Lung (tissue), 12 donors: ENCODE results near the gene PTPRN2. TPM values are rescaled to one million over a fixed set of nuclear protein-coding genes. Genes with fewer than 3 reads are reported as not detected.

ENCODE experiments used
- ATAC-seq: fragments of 200-7000 bp; cut with Tn5 transposase; one replicate; pipeline ENCODE4 v1.9.1; 2020; ENCODE audit warnings: moderate number of reproducible peaks; ENCODE audit not compliant: insufficient read depth, low FRiP score
- DNase-seq, 3 donors: peaks; one replicate each; pipeline ENCODE4 v3.0.0-alpha.2; 2013 to 2017
- H3K27ac ChIP-seq, 2 donors: one replicate each; pipeline ENCODE4 v1.5.1; 2013; ENCODE audit warnings: mild to moderate bottlenecking in 2 of 2, moderate library complexity in 2 of 2, control low read depth in 1 of 2, inconsistent platforms in 1 of 2, low read depth in 1 of 2, low read length in 1 of 2
- H3K27me3 ChIP-seq, 3 donors: one replicate each; pipeline ENCODE4 v1.5.1; 2013; ENCODE audit warnings: low read length in 2 of 3; ENCODE audit not compliant: control insufficient read depth in 3 of 3, insufficient read depth in 3 of 3
- H3K36me3 ChIP-seq, 4 donors: one replicate each; pipeline ENCODE4 v1.5.1; 2013; ENCODE audit warnings: low read length in 4 of 4, mild to moderate bottlenecking in 1 of 4, moderate library complexity in 1 of 4; ENCODE audit not compliant: control insufficient read depth in 4 of 4, insufficient read depth in 4 of 4
- H3K4me1 ChIP-seq, 5 donors: one replicate each; pipeline ENCODE4 v1.5.1; 2013; ENCODE audit warnings: low read length in 5 of 5, mild to moderate bottlenecking in 2 of 5, moderate library complexity in 1 of 5; ENCODE audit not compliant: control insufficient read depth in 5 of 5, insufficient read depth in 5 of 5
- H3K4me3 ChIP-seq: one replicate; pipeline ENCODE4 v1.5.1; 2013; ENCODE audit warnings: mild to moderate bottlenecking, control low read depth, moderate library complexity
- H3K9ac ChIP-seq, 2 donors: one replicate each; pipeline ENCODE4 v1.5.1; 2013; ENCODE audit warnings: low read length in 2 of 2, control low read depth in 1 of 2; ENCODE audit not compliant: insufficient read depth in 1 of 2
- H3K9me3 ChIP-seq, 4 donors: one replicate each; pipeline ENCODE4 v1.5.1; 2013; ENCODE audit warnings: low read length in 3 of 4, mild to moderate bottlenecking in 1 of 4, moderate library complexity in 1 of 4; ENCODE audit not compliant: control insufficient read depth in 4 of 4, insufficient read depth in 3 of 4
- WGBS, 2 donors: extraction: QIAGEN DNeasy Blood & Tissue Kit; methylation state at CpG; one replicate each; pipeline ENCODE4 v1.1.7; 2013; 5-methylcytosine and 5-hydroxymethylcytosine counted together
- polyA plus RNA-seq, 2 donors: library from polyadenylated mRNA; stranded (reverse); fragments of 200-250 nt; gene quantifications; one replicate each; pipeline ENCODE4 v1.2.1, GENCODE V29; 2013
- total RNA-seq, 2 donors: library from RNA; depleted of rRNA in 1 of 2; stranded (reverse); fragments of >200 nt in 1 of 2; gene quantifications; one replicate each; pipeline ENCODE4 v1.2.1, GENCODE V29; 2014 to 2021
- TF ChIP-seq, protein P1 (sequence below): IDR thresholded peaks from 2 replicates; pipeline ENCODE4 v1.5.1; 2012; ENCODE audit warnings: mild to moderate bottlenecking; ENCODE audit errors: control extremely low read depth, extremely low read depth
- donor health status: control.
- donor health status: control.
- donor health status: Bipolar disorder and iron deficiency.
- donor health status: healthy.
- donor health status: DM: yes; HTN: yes; CAD: no.

Gene PTPRN2
- total and polyA plus RNA-seq, 4 donors = 2.1 to 7.4 (median 4.4) TPM

DNA sequence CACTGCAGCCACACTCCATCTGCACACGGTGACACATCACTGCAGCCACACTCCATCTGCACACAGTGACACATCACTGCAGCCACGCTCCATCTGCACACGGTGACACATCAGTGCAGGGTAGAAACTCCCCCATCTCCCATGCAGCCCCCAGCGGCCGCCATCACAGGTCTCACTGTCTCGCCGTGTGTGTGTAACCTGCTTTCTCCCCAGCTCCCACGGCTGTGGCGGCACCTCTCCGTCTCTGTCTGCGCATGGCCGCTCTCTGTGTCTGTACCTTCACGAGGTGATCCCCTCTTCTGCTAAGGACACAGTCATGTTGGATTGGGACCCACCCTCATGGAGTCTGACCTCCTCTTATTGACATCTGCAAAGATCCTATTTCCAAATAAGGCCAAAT is 527.4 kb downstream of the PTPRN2 start:
- Histone ChIP-seq H3K4me3 (no peak overlapping the region), H3K36me3 (no peaks in the 10 kb centered on the region), H3K4me1 (no peaks in the 10 kb centered on the region), H3K27ac (no peak overlapping the region), H3K27me3 (no peaks in the 10 kb centered on the region), H3K9me3 (peaks cover 0 to 14% (median 1%) of the 10 kb centered on the region in 4 donors), H3K9ac (no peak overlapping the region)
- no peak for DNase-seq
- ATAC-seq = no peak
- TF ChIP-seq, protein P1, sequence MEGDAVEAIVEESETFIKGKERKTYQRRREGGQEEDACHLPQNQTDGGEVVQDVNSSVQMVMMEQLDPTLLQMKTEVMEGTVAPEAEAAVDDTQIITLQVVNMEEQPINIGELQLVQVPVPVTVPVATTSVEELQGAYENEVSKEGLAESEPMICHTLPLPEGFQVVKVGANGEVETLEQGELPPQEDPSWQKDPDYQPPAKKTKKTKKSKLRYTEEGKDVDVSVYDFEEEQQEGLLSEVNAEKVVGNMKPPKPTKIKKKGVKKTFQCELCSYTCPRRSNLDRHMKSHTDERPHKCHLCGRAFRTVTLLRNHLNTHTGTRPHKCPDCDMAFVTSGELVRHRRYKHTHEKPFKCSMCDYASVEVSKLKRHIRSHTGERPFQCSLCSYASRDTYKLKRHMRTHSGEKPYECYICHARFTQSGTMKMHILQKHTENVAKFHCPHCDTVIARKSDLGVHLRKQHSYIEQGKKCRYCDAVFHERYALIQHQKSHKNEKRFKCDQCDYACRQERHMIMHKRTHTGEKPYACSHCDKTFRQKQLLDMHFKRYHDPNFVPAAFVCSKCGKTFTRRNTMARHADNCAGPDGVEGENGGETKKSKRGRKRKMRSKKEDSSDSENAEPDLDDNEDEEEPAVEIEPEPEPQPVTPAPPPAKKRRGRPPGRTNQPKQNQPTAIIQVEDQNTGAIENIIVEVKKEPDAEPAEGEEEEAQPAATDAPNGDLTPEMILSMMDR = no peak
- WGBS, 2 donors = 94 to 96% methylated on average over 13 of the region's 13 CpGs

- ATAC-seq (no peak), DNase-seq (no peak)
- Histone ChIP-seq H3K36me3 (no peaks in the 10 kb centered on the region), H3K27ac (no peak overlapping the region), H3K4me3 (no peak overlapping the region), H3K4me1 (no peaks in the 10 kb centered on the region), H3K27me3 (no peaks in the 10 kb centered on the region), H3K9me3 (peaks cover 0 to 12% (median 1%) of the 10 kb centered on the region in 4 donors), H3K9ac (no peak overlapping the region)
- WGBS, 2 donors = 86 to 91% methylated on average over 8 of the region's 8 CpGs
- TF ChIP-seq, protein P1 = no peak
These were observed 530.2 kb downstream of the PTPRN2 start for GRCh38 chr7:158057446-158057845.

- H3K27me3 ChIP-seq = no peaks in the 10 kb centered on the region
- ATAC-seq (no peak), DNase-seq (no peak)
- no peak overlapping the region for H3K9ac ChIP-seq
- WGBS, 2 donors = 94% methylated on average over 17 of the region's 17 CpGs
- H3K4me3 ChIP-seq = no peak overlapping the region
- TF ChIP-seq, protein P1 = no peak
- peaks cover 0 to 8% (median 0%) of the 10 kb centered on the region in 4 donors for H3K9me3 ChIP-seq
- no peak overlapping the region for H3K27ac ChIP-seq
- H3K36me3 ChIP-seq = no peaks in the 10 kb centered on the region
- no peaks in the 10 kb centered on the region for H3K4me1 ChIP-seq
These were observed 530.9 kb downstream of the PTPRN2 start for GRCh38 chr7:158056761-158057160.
